Fibroblast of gingiva (primary cell): Measurements from ENCODE around the gene GANAB.
"Not testable (repeated sequence)": the region's sequence is repeated elsewhere in the genome, so short reads cannot be mapped to it uniquely, and the experiment has no call there.

ENCODE experiments used
- DNase-seq: peaks from one replicate; pipeline ENCODE4 v3.0.0-alpha.2; 2011; ENCODE audit warnings: low read depth

The GANAB gene

DNA sequence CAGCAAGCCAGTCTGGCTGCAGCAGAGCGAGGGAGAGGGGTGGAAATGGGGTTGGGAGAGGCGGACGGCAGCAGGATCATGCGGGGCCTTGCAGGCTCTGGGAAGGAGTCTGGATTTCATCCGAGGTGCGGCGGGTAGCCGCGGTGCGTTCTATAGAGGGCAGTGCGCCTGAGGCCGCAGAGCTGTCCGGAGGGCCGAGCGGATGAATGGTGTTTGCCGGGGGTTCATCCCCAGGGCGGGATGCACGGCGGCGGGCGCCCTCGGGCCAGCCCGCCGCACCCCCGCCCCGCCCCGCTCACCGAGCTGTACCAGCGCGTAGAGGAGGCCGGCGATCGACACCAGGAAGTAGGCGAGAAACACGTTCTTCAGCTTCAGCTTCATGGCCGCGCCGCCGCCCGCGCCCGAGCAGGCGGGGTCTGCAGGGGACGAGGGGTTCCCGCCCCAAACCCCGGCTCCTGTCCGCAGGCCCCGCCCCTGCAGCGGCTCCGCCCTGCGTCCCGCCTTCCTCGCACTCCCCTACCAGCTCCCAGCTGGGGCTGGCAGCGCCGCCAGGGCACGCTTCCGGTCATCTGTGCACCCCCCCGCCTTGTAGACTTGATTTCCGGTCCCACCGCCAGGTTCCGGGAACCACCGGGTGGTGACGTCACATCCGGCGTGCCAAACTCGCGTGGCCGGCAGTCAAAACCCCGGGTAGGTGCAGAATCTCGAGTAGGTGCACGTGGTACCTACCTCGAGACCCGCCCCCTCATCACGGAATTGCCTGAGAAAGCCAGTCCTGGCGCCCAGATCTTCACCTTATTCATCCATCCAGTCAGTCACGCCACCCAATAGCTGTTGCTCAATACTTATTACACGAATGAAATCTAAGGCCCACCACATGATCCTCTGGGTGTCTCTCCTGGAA, 24.6 kb downstream of the GANAB start, which contains the start of gene B3GAT3:
TSS of gene B3GAT3 (minus strand) at position 420 of the 904 bp plus-strand sequence. CDS start at position 381, 39 bp downstream.
- DNase-seq = peak; percentile 99

GRCh38 chr11:62621027-62621566, 25.3 kb downstream of the GANAB start:
- DNase-seq = no peak

- DNase-seq = not testable (repeated sequence)
These were observed 29.5 kb downstream of the GANAB start for GRCh38 chr11:62616957-62617356.

DNA sequence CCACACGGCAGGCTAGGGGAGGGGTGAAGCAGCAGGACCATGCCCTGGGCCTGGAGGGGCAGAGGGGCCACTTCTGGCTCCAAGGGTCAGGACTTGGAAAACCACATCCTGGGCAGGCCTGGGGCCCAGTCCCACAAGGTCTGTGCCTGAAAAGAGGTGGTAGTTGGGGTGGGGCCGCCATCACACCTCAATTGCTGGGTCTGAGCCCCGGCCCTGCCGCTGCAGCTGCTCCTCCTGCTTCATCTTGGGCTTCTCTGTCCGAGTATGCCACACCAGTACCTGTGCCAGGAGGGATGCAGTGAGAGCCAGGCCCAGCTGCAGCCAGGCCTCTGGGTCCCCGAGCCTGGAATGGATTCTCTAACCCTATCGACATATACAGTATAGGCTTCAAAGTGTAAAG, 30.9 kb downstream of the GANAB start:
- no peak for DNase-seq

- no peak for DNase-seq
These were observed 32.1 kb downstream of the GANAB start for GRCh38 chr11:62614275-62614674.

GRCh38 chr11:62613291-62613778, 33.1 kb downstream of the GANAB start:
- DNase-seq = no peak

DNA sequence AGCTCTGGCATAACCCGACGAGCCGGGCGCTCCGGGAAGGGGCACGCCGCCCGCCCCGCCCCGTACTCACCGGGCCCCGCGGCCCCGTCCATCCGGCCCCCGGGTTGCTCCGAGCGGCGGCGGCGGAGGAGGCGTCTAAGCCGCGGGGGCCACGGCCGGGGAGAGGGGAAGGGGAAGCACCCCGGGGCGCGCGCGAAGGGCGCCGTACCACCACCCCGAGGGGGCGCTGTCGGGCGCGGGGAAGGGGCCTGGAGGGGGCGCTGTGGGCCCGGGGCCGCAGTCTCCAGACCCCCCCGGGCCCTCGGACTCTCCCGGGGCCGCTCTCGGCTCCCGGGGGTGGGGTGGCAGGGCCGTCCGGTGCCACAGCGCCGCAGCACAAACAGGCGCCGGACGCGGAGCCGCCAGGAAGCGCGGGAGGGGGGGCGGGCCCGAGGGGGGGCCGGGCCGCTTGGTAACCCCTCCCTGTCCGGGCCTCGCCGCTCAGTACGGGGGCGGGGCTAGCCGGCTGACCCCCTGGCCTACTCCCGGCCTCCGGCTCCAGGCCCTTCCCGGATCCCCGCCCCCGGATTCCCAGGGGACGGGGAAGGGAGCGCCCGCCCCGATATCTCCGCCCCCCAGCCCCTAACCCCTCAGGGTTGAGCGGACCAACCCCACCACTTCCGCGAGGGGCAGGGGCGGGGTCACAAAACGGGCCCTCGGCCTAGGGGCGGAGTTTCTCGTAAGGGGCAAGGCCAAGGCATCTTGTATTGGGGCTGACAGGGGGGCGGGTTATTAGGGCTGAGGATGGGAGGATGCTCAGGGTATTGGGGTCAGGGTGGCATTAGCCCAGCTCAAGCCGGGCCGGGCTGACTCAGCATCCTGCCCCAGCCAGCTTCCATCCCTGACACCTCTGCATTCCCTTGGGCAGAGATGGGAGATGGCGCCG, 33.8 kb downstream of the GANAB start, which contains the start of the genes EML3 and ROM1:
TSS of gene EML3 (minus strand) at position 410 of the 925 bp plus-strand sequence. CDS start at position 92, 318 bp downstream.
TSS of gene ROM1 (plus strand) at position 892 of the 925 bp plus-strand sequence. CDS start at position 917, 25 bp downstream.
- peak; percentile 97 for DNase-seq

GRCh38 chr11:62611705-62612365, 34.6 kb downstream of the GANAB start:
- peak; percentile 75 for DNase-seq

DNA sequence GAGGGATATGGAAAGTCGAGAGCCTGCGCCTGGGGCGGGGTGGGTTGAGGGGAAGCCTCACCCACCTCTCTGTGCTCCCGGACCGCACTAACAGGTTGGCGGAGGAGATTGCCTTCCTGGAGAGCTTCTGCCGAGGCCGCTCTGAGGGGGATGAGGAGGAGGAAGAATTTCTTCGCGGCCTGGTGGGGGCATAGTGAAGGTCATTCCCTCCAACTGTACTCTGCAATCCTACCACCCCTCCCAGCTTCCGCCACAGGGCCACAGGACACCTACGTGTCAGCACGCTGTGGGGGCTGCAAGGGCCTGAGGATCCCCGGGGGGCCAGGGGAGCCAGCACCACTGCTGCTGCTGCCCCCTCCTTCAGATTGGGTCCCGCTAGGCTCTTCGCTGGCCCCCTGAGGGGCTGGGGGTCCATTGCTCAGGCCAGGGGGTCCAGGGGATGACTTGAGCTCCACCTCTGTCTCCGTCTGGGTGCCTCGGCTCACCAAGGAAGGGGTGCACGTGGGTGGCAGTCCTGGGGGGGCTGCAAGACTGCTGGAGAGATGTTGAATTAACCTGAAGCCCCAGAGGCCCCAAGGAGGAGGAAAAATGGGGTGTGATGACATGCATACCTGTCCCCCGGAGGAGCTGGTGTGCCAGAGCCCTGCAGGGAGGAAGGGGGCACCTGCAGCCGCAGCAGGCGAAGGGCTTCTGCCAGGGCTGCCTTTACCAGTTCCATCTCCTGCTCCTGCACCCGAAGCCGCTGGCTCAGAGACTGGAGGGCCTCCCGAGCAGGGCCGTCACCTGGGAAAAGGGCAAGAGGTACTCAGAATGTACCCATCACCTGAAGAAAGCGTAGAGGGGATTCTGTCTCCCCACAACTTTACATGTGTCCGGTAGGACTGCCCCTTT, 35.4 kb downstream of the GANAB start:
- DNase-seq = no peak

GRCh38 chr11:62610403-62610802, 36.0 kb downstream of the GANAB start:
- no peak for DNase-seq

DNA sequence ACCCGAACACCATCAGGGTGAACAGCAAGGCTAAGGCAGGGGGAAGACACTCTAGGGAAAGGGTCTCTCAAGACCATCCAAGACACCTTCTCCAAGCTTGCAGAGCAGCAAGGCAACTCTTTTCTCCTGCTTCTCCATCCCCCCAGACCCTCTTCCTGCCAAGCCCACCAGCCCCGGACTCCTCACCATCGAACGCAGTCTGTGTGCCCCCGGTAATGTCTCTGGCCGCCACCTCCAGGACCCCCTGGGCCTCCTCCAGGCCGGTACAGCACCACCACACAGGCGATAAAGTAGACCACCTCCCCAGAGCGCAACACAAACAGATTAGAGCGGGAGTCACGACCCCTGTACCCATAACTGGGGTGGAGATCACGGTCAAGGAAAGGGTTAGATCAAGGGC, 37.6 kb downstream of the GANAB start:
- no peak for DNase-seq

DNA sequence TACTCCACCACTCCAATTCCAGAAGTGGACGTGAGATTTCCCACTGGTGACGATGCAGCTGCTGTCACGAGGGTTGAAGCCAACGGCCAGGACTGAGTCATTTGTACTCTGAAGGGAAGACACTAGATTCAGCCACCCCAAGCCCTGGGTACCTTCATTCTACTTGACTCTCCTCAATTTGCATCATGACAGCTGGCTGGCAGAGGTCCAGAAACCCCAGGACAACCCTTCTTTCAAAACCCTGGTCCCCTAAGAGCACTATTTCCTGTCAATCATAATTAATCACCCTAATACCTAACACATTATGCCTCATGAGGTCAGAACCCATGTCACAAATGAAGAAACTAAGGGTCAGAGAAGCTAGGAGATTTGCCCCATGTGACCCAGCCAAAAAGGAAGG, 38.7 kb downstream of the GANAB start:
- no peak for DNase-seq

GRCh38 chr11:62605902-62606301, 40.5 kb downstream of the GANAB start:
- DNase-seq = no peak

DNA sequence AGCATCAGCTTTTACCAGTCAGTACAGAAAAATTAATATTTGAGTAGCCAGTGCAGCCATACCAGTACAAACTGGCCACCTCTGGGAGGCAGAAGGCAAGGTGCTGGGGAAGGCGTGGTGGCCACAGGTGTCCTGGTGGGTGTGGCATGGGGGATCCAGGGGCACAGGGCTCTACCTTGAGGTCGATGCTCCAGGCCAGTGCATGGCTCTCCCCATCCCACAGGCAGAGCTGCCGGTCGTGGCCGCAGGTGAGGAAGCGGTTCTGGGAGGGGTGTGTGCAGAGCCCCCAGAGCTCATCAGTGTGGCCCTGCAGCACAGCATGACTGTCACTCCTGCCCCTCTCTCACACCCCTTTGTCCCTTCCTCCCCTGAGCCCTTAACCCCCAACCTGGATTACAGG, 40.9 kb downstream of the GANAB start:
- DNase-seq = no peak

DNA sequence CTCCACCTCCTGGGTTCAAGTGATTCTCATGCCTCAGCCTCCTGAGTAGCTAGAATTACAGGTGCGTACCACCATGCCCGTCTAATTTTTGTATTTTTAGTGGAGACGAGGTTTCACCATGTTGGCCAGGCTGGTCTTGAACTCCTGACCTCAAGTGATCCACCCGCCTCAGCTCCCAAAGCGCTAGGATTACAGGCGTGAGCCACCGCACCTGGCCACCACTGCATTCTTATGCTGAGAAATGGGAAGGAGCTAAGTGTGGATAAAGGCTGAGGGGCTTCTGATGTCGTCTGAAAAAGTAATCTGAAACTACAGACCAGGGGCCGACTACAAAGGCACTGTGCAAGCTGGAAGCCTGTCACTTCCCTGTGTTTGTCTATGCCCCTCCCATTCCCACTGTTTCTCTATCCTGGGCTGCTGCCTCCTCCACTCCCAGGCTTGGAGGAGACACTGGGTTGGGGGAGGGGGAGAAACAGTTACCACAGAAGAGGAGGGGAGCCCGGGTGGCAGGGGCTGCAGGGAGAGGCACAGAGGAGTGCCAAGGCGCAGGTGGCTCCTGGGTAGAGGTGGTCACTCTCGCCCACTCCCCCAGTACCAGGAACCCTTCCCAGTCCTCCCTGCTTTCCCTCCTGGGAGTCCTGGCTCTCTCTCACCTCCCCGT, 41.8 kb downstream of the GANAB start:
- no peak for DNase-seq

GRCh38 chr11:62603776-62604299, 42.6 kb downstream of the GANAB start:
- no peak for DNase-seq

DNA sequence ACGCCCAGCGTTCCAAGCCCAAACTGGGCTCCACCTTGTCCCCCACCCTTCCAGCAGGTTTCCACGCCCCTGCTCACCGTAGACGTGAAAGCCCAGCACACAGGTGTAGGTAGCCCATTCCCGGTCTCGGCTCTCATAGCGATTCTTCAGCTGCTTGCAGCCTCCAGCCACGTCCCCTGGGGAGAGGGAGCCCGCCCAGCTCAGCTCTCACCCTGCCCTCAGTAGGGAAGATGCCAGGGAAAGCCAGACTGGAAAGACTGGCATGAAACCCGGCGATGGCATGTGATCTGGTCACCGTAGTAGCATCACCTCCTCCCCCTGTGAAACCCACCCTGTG, 43.4 kb downstream of the GANAB start:
- DNase-seq = peak; percentile 34

GRCh38 chr11:62602141-62603071, 44.0 kb downstream of the GANAB start:
- peak; percentile 69 for DNase-seq
